GM18907 (cell line): ENCODE measurements around the gene PHF8.

ENCODE experiments used
- ATAC-seq: cut with Tn5 transposase; IDR thresholded peaks from one replicate; pipeline ENCODE4 v1.9.1; 2021; ENCODE audit warnings: mild to moderate bottlenecking, moderate library complexity; ENCODE audit not compliant: unreplicated experiment

Gene PHF8

GRCh38 chrX:54024350-54024749 is 19.9 kb downstream of the PHF8 start:
- no peak for ATAC-seq

GRCh38 chrX:54012830-54013500 is 31.3 kb downstream of the PHF8 start:
- no peak for ATAC-seq

- no peak for ATAC-seq
Measured at GRCh38 chrX:54007682-54008081, 36.6 kb downstream of the PHF8 start.

- no peak for ATAC-seq
Measured at GRCh38 chrX:53997724-53998123, 46.5 kb downstream of the PHF8 start.

GRCh38 chrX:53992589-53992988 is 51.7 kb downstream of the PHF8 start:
- no peak for ATAC-seq

- no peak for ATAC-seq
Measured at GRCh38 chrX:53990171-53990570, 54.1 kb downstream of the PHF8 start.

- no peak for ATAC-seq
Measured at GRCh38 chrX:53984895-53985294, 59.4 kb downstream of the PHF8 start.

GRCh38 chrX:53974529-53974928 is 69.7 kb downstream of the PHF8 start:
- no peak for ATAC-seq

GRCh38 chrX:53969540-53969939 is 74.7 kb downstream of the PHF8 start:
- ATAC-seq: no peak

GRCh38 chrX:53950130-53950733 is 94.0 kb downstream of the PHF8 start:
- ATAC-seq: no peak

- no peak for ATAC-seq
Measured at GRCh38 chrX:53940180-53940579, 104.1 kb downstream of the PHF8 start.

GRCh38 chrX:53939127-53939526 is 105.1 kb downstream of the PHF8 start:
- ATAC-seq: no peak

- no peak for ATAC-seq
Measured at GRCh38 chrX:53930515-53931380, 113.5 kb downstream of the PHF8 start.

- no peak for ATAC-seq
Measured at GRCh38 chrX:53926030-53926429, 118.2 kb downstream of the PHF8 start.

GRCh38 chrX:53918702-53919101 is 125.6 kb downstream of the PHF8 start:
- no peak for ATAC-seq

- ATAC-seq: no peak
Measured at GRCh38 chrX:53900623-53901022, 143.7 kb downstream of the PHF8 start.

- no peak for ATAC-seq
Measured at GRCh38 chrX:53895270-53895669, 149.0 kb downstream of the PHF8 start.
